ENCODE measurements around the gene CAMTA1. TPM values are rescaled to one million over a fixed set of nuclear protein-coding genes. Genes with fewer than 3 reads are reported as not detected.

Gene CAMTA1
- total RNA-seq, 1 donor from 2014 or later: 109 TPM

GRCh38 chr1:7770997-7771822 lies 986.0 kb downstream of the CAMTA1 start, which contains the start of gene VAMP3:
TSS of gene VAMP3 (plus strand) at chr1:7771296. CDS start at chr1:7771384, 88 bp downstream.
- Mint-ChIP-seq H3K36me3 (ENCODE audit: low read depth) (peaks cover 8% of the 10 kb centered on the region), H3K27me3 (ENCODE audit: low read depth) (no peaks in the 10 kb centered on the region), H3K4me3 (peak within 1 kb of the TSS; percentile 90), H3K9me3 (no peaks in the 10 kb centered on the region), H3K4me1 (peaks cover 31% of the 10 kb centered on the region), H3K27ac (ENCODE audit: unreplicated experiment) (peak within 1 kb of the TSS; percentile 88)
- TF ChIP-seq CTCF (conservative IDR thresholded peaks at IDR 0.05): no peak
- peak; percentile 78 for DNase-seq (ENCODE audit: low read depth, low spot score)

- TF ChIP-seq CTCF (conservative IDR thresholded peaks at IDR 0.05): no peak
- peaks cover 27% of the 10 kb centered on the region for H3K4me1 Mint-ChIP-seq
- H3K9me3 Mint-ChIP-seq: no peaks in the 10 kb centered on the region
- H3K36me3 Mint-ChIP-seq (ENCODE audit: low read depth): peaks cover 8% of the 10 kb centered on the region
- H3K27ac Mint-ChIP-seq (ENCODE audit: unreplicated experiment): peak overlapping the region; percentile 81
- no peak for DNase-seq (ENCODE audit: low read depth, low spot score)
- peak overlapping the region; percentile 88 for H3K4me3 Mint-ChIP-seq
- H3K27me3 Mint-ChIP-seq (ENCODE audit: low read depth): no peaks in the 10 kb centered on the region
Observed at GRCh38 chr1:7771823-7772299, 986.6 kb downstream of the CAMTA1 start.

- Mint-ChIP-seq H3K9me3 (no peaks in the 10 kb centered on the region), H3K36me3 (ENCODE audit: low read depth) (peaks cover 10% of the 10 kb centered on the region), H3K27me3 (ENCODE audit: low read depth) (no peaks in the 10 kb centered on the region), H3K4me1 (peaks cover 14% of the 10 kb centered on the region), H3K4me3 (no peak overlapping the region), H3K27ac (ENCODE audit: unreplicated experiment) (no peak overlapping the region)
- TF ChIP-seq CTCF (conservative IDR thresholded peaks at IDR 0.05): no peak
- DNase-seq (ENCODE audit: low read depth, low spot score): no peak
Observed at GRCh38 chr1:7777591-7777990, 992.3 kb downstream of the CAMTA1 start.

GRCh38 chr1:7778133-7778628 lies 992.9 kb downstream of the CAMTA1 start:
- H3K9me3 Mint-ChIP-seq: no peaks in the 10 kb centered on the region
- no peak overlapping the region for H3K4me3 Mint-ChIP-seq
- no peak for DNase-seq (ENCODE audit: low read depth, low spot score)
- no peaks in the 10 kb centered on the region for H3K27me3 Mint-ChIP-seq (ENCODE audit: low read depth)
- TF ChIP-seq CTCF (conservative IDR thresholded peaks at IDR 0.05): no peak
- no peak overlapping the region for H3K27ac Mint-ChIP-seq (ENCODE audit: unreplicated experiment)
- H3K4me1 Mint-ChIP-seq: peaks cover 14% of the 10 kb centered on the region
- peaks cover 10% of the 10 kb centered on the region for H3K36me3 Mint-ChIP-seq (ENCODE audit: low read depth)

- no peak for DNase-seq (ENCODE audit: low read depth, low spot score)
- Mint-ChIP-seq H3K4me3 (peak overlapping the region; percentile 47), H3K9me3 (peaks cover 5% of the 10 kb centered on the region), H3K27ac (ENCODE audit: unreplicated experiment) (no peak overlapping the region), H3K27me3 (ENCODE audit: low read depth) (no peaks in the 10 kb centered on the region), H3K4me1 (peaks cover 5% of the 10 kb centered on the region), H3K36me3 (ENCODE audit: low read depth) (peaks cover 12% of the 10 kb centered on the region)
- TF ChIP-seq CTCF (conservative IDR thresholded peaks at IDR 0.05): no peak
Observed at GRCh38 chr1:7780976-7781375, 995.7 kb downstream of the CAMTA1 start.

Data from neural crest cell (in vitro differentiated cells).